Naive thymus-derived CD4-positive, alpha-beta T cell (primary cell): Measurements from ENCODE around the gene MFAP1. TPM values are rescaled to one million over a fixed set of nuclear protein-coding genes. Genes with fewer than 3 reads are reported as not detected.

Experiments
- ATAC-seq: fragments of 150-1000 bp; cut with Tn5 transposase; 2 replicates; pipeline ENCODE4 v1.10.0; 2021; ENCODE audit warnings: mild to moderate bottlenecking, moderate library complexity
- CTCF ChIA-PET: fragments of 350-600 bp; sonication (Branson Sonifier 250); formaldehyde crosslinking; loops from one replicate; lab custom pipeline; 2021; ENCODE audit warnings: antibody characterized with exemption; lab: Charles Lee
- POLR2A ChIA-PET: fragments of 350-600 bp; sonication (Branson Sonifier 250); formaldehyde crosslinking; loops from one replicate; lab custom pipeline; 2021; ENCODE audit warnings: antibody characterized with exemption, inconsistent platforms; lab: Charles Lee
- DNase-seq, 9 donors: peaks; one replicate each; pipeline versions ENCODE4 v3.0.0 to v3.0.0-alpha.2; 2020 to 2022; ENCODE audit warnings: mixed read lengths in 1 of 9
- H3K27ac ChIP-seq: one replicate; pipeline ENCODE4 v1.7.0; 2013; ENCODE audit warnings: mild to moderate bottlenecking, low read depth, low read length, moderate library complexity
- H3K27me3 ChIP-seq, 2 donors: one replicate each; pipeline ENCODE4 v1.7.0; 2013; ENCODE audit warnings: low read length in 2 of 2, mild to moderate bottlenecking in 2 of 2, moderate library complexity in 2 of 2; ENCODE audit not compliant: control insufficient read depth in 2 of 2, insufficient read depth in 2 of 2
- H3K36me3 ChIP-seq, 3 experiments: 1 replicate in 2 of 3; 2 replicates in 1 of 3; pipeline ENCODE4 v1.7.0; 2013; ENCODE audit warnings: low read length in 3 of 3, mild to moderate bottlenecking in 3 of 3, moderate library complexity in 1 of 3; ENCODE audit not compliant: insufficient read depth in 3 of 3, control insufficient read depth in 2 of 3
- H3K4me1 ChIP-seq, 2 donors: one replicate each; pipeline ENCODE4 v1.7.0; 2013; ENCODE audit warnings: low read length in 2 of 2, mild to moderate bottlenecking in 2 of 2, moderate library complexity in 1 of 2; ENCODE audit not compliant: control insufficient read depth in 2 of 2, insufficient read depth in 2 of 2
- H3K4me3 ChIP-seq: 2 replicates; pipeline ENCODE4 v1.7.0; 2013; ENCODE audit warnings: mild to moderate bottlenecking, low read length
- H3K9me3 ChIP-seq, 3 experiments: 1 replicate in 2 of 3; 2 replicates in 1 of 3; pipeline ENCODE4 v1.7.0; 2013; ENCODE audit warnings: low read length in 3 of 3; ENCODE audit not compliant: control insufficient read depth in 2 of 3
- H3K27ac Mint-ChIP-seq, 9 donors: one replicate each; pipeline ENCODE4 v1.8.0; 2020 to 2022; ENCODE audit warnings: mixed read lengths in 9 of 9, mild to moderate bottlenecking in 8 of 9, moderate library complexity in 5 of 9, inconsistent platforms in 2 of 9
- H3K27me3 Mint-ChIP-seq, 5 donors: one replicate each; pipeline ENCODE4 v1.8.0; 2021 to 2022; ENCODE audit warnings: mixed read lengths in 5 of 5, mild to moderate bottlenecking in 1 of 5
- H3K36me3 Mint-ChIP-seq, 5 donors: one replicate each; pipeline ENCODE4 v1.8.0; 2020 to 2022; ENCODE audit warnings: mixed read lengths in 5 of 5, mild to moderate bottlenecking in 3 of 5, inconsistent platforms in 1 of 5
- H3K4me1 Mint-ChIP-seq, 7 donors: one replicate each; pipeline ENCODE4 v1.8.0; 2020 to 2022; ENCODE audit warnings: mixed read lengths in 7 of 7, mild to moderate bottlenecking in 3 of 7, inconsistent platforms in 1 of 7
- H3K4me3 Mint-ChIP-seq, 10 donors: one replicate each; pipeline ENCODE4 v1.8.0; 2020 to 2022; ENCODE audit warnings: mild to moderate bottlenecking in 10 of 10, mixed read lengths in 10 of 10, moderate library complexity in 6 of 10, inconsistent platforms in 2 of 10
- H3K9me3 Mint-ChIP-seq, 11 donors: one replicate each; pipeline ENCODE4 v1.8.0; 2020 to 2022; ENCODE audit warnings: mixed read lengths in 11 of 11, mild to moderate bottlenecking in 4 of 11, inconsistent platforms in 1 of 11, moderate library complexity in 1 of 11
- intact Hi-C, 2 donors: fragments of 100-400 bp; cut with micrococcal nuclease; formaldehyde crosslinking; loops; one replicate each; pipeline ENCODE4 v1.15.1; 2023
- polyA plus RNA-seq, 2 donors: library from polyadenylated mRNA; unstranded; fragments of 300-500 nt; fragmentation: Illumina TruSeq; gene quantifications; one replicate each; pipeline ENCODE4 v1.2.3, GENCODE V29; 2021
- total RNA-seq, 6 experiments: library from RNA in 5 of 6; stranded (reverse) in 5 of 6; gene quantifications; 1 replicate in 5 of 6; 2 replicates in 1 of 6; pipeline ENCODE4 v1.2.3 and lab custom pipeline; 2021 to 2026

MFAP1 gene
- total and polyA plus RNA-seq, 7 experiments from 2014 or later, result 8.1 to 37.3 (median 21.8) TPM

GRCh38 chr15:43776101-43776717 lies 48.3 kb downstream of the MFAP1 start:
- CTCF ChIA-PET, result interaction anchor here (0.7 to 1.7 kb wide), 4 partner anchors 15 to 24 kb away, joined by 3 to 6 read pairs (median 5); partner anchors contain the start of genes HYPK, SERF2 and SERINC4
- intact Hi-C loops, result loop anchor here in 1 of 2 donors (2.0 kb wide), 2 partner anchors 25 to 27 kb away; partner anchors contain the start of genes HYPK and SERINC4

GRCh38 chr15:43775411-43775965 lies 49.0 kb downstream of the MFAP1 start:
- Mint-ChIP-seq H3K36me3 (peaks cover 0 to 20% (median 9%) of the 10 kb centered on the region in 5 donors), H3K27ac (peak overlapping the region in 8 of 9 donors; percentile 68 to 96 (median 82)), H3K4me3 (peak overlapping the region in 9 of 10 donors; percentile 51 to 97 (median 94)), H3K9me3 (no peaks in the 10 kb centered on the region), H3K4me1 (peaks cover 5 to 23% (median 11%) of the 10 kb centered on the region in 7 donors), H3K27me3 (peaks cover 0 to 7% (median 0%) of the 10 kb centered on the region in 5 donors)
- Histone ChIP-seq H3K4me3 (no peak overlapping the region), H3K27me3 (no peaks in the 10 kb centered on the region), H3K9me3 (no peaks in the 10 kb centered on the region), H3K4me1 (peaks cover 0 to 9% of the 10 kb centered on the region in 2 donors), H3K27ac (peak overlapping the region; percentile 77), H3K36me3 (peaks cover 4 to 26% (median 13%) of the 10 kb centered on the region in 3 experiments)
- ChIA-PET CTCF (interaction anchor here (0.6 kb wide), 1 partner anchor 34 kb away, joined by 3 read pairs; no protein-coding TSS in a partner anchor), POLR2A (interaction anchor here (0.6 to 4.9 kb wide), 4 partner anchors 14 to 404 kb away, joined by 3 to 28 read pairs (median 4); partner anchors contain the start of gene SERF2)
- no peak for DNase-seq
- ATAC-seq, result no peak
- intact Hi-C loops, result no loop called here

More at GRCh38 chr15:43776101-43776717, 48.3 kb downstream of the MFAP1 start:
- no peaks in the 10 kb centered on the region for H3K27me3 ChIP-seq
- Mint-ChIP-seq H3K27me3 (peaks cover 0 to 13% (median 0%) of the 10 kb centered on the region in 5 donors), H3K36me3 (peaks cover 0 to 13% (median 6%) of the 10 kb centered on the region in 5 donors), H3K4me3 (peak overlapping the region; percentile 89 to 97 (median 94)), H3K4me1 (peaks cover 5 to 23% (median 11%) of the 10 kb centered on the region in 7 donors), H3K9me3 (no peaks in the 10 kb centered on the region), H3K27ac (peak overlapping the region in 8 of 9 donors; percentile 28 to 96 (median 90))
- H3K9me3 ChIP-seq, result no peaks in the 10 kb centered on the region
- H3K4me1 ChIP-seq, result peaks cover 0 to 9% of the 10 kb centered on the region in 2 donors
- H3K27ac ChIP-seq, result peak overlapping the region; percentile 77
- H3K36me3 ChIP-seq, result peaks cover under 1 to 19% (median 7%) of the 10 kb centered on the region in 3 experiments
- POLR2A ChIA-PET, result interaction anchor here (0.5 to 4.9 kb wide), 13 partner anchors 10 to 762 kb away, joined by 3 to 28 read pairs (median 7); partner anchors contain the start of genes HYPK, MFAP1, PDIA3 and SERF2
- peak overlapping the region; percentile 100 for H3K4me3 ChIP-seq
- ATAC-seq, result no peak
- peak in 1 of 9 donors; percentile 20 for DNase-seq

- ATAC-seq (no peak), DNase-seq (no peak)
- H3K27me3 Mint-ChIP-seq, result peaks cover 0 to 3% (median 0%) of the 10 kb centered on the region in 5 donors
- H3K4me3 Mint-ChIP-seq, result no peak overlapping the region
- Histone ChIP-seq H3K27ac (no peak overlapping the region), H3K9me3 (no peaks in the 10 kb centered on the region), H3K4me3 (no peak overlapping the region), H3K36me3 (peaks cover 14 to 35% (median 22%) of the 10 kb centered on the region in 3 experiments), H3K27me3 (no peaks in the 10 kb centered on the region), H3K4me1 (peaks cover 0 to 9% of the 10 kb centered on the region in 2 donors)
- peaks cover 3 to 21% (median 12%) of the 10 kb centered on the region in 7 donors for H3K4me1 Mint-ChIP-seq
- ChIA-PET CTCF (interaction anchor here (0.7 kb wide), 1 partner anchor 10 kb away, joined by 3 read pairs; no protein-coding TSS in a partner anchor), POLR2A (interaction anchor here (0.6 to 1.2 kb wide), 2 partner anchors 18 to 1806 kb away, joined by 3 to 4 read pairs; no protein-coding TSS in a partner anchor)
- H3K27ac Mint-ChIP-seq, result peak overlapping the region in 6 of 9 donors; percentile 24 to 96 (median 82)
- no peaks in the 10 kb centered on the region for H3K9me3 Mint-ChIP-seq
- intact Hi-C loops, result no loop called here
- peaks cover 0 to 29% (median 18%) of the 10 kb centered on the region in 5 donors for H3K36me3 Mint-ChIP-seq
Observed at GRCh38 chr15:43774062-43774461, 50.4 kb downstream of the MFAP1 start.

- Histone ChIP-seq H3K27ac (no peak overlapping the region), H3K9me3 (no peaks in the 10 kb centered on the region), H3K36me3 (peaks cover 19 to 49% (median 30%) of the 10 kb centered on the region in 3 experiments), H3K4me3 (no peak overlapping the region), H3K27me3 (no peaks in the 10 kb centered on the region), H3K4me1 (peaks cover 0 to 6% of the 10 kb centered on the region in 2 donors)
- intact Hi-C loops, result no loop called here
- POLR2A ChIA-PET, result interaction anchor here (0.8 to 2.2 kb wide), 3 partner anchors 8 to 23 kb away, joined by 3 to 7 read pairs (median 3); no protein-coding TSS in a partner anchor
- H3K4me3 Mint-ChIP-seq, result no peak overlapping the region
- CTCF ChIA-PET, result no interaction called here
- H3K27ac Mint-ChIP-seq, result peak overlapping the region in 3 of 9 donors; percentile 15 to 34 (median 20)
- no peak for DNase-seq
- H3K9me3 Mint-ChIP-seq, result no peaks in the 10 kb centered on the region
- ATAC-seq, result no peak
- peaks cover 0 to 15% (median 12%) of the 10 kb centered on the region in 7 donors for H3K4me1 Mint-ChIP-seq
- peaks cover 0 to 40% (median 23%) of the 10 kb centered on the region in 5 donors for H3K36me3 Mint-ChIP-seq
- no peaks in the 10 kb centered on the region for H3K27me3 Mint-ChIP-seq
Observed at GRCh38 chr15:43772624-43773023, 51.9 kb downstream of the MFAP1 start.

- Mint-ChIP-seq H3K36me3 (peaks cover 0 to 40% (median 23%) of the 10 kb centered on the region in 5 donors), H3K9me3 (no peaks in the 10 kb centered on the region), H3K27ac (peak overlapping the region in 3 of 9 donors; percentile 15 to 38 (median 33)), H3K27me3 (no peaks in the 10 kb centered on the region), H3K4me3 (no peak overlapping the region), H3K4me1 (peaks cover 0 to 8% (median 5%) of the 10 kb centered on the region in 7 donors)
- no peaks in the 10 kb centered on the region for H3K9me3 ChIP-seq
- no peak overlapping the region for H3K27ac ChIP-seq
- DNase-seq, result no peak
- POLR2A ChIA-PET, result interaction anchor here (0.8 to 2.2 kb wide), 5 partner anchors 11 to 56 kb away, joined by 3 to 7 read pairs (median 4); no protein-coding TSS in a partner anchor
- H3K27me3 ChIP-seq, result no peaks in the 10 kb centered on the region
- peaks cover 19 to 56% (median 30%) of the 10 kb centered on the region in 3 experiments for H3K36me3 ChIP-seq
- intact Hi-C loops, result no loop called here
- peaks cover 0 to 6% of the 10 kb centered on the region in 2 donors for H3K4me1 ChIP-seq
- CTCF ChIA-PET, result no interaction called here
- H3K4me3 ChIP-seq, result no peak overlapping the region
- no peak for ATAC-seq
Observed at GRCh38 chr15:43771816-43772215, 52.7 kb downstream of the MFAP1 start.
